Muscle layer of colon (tissue), 2 donors: ENCODE data around the gene C1QL4.
"Not testable (repeated sequence)": the region's sequence is repeated elsewhere in the genome, so short reads cannot be mapped to it uniquely, and the experiment has no call there.

Source experiments
- H3K27ac ChIP-seq: one replicate; pipeline ENCODE4 v1.7.0; 2013; ENCODE audit warnings: low read depth, mild to moderate bottlenecking, low read length, moderate library complexity
- H3K27me3 ChIP-seq, 2 donors: one replicate each; pipeline ENCODE4 v1.7.0; 2013; ENCODE audit warnings: low read length in 2 of 2, mild to moderate bottlenecking in 2 of 2; ENCODE audit not compliant: insufficient read depth in 2 of 2, control insufficient read depth in 1 of 2
- H3K36me3 ChIP-seq: one replicate; pipeline ENCODE4 v1.7.0; 2013; ENCODE audit warnings: mild to moderate bottlenecking, low read length; ENCODE audit not compliant: insufficient read depth
- H3K4me1 ChIP-seq: one replicate; pipeline ENCODE4 v1.7.0; 2013; ENCODE audit warnings: mild to moderate bottlenecking, low read length; ENCODE audit not compliant: insufficient read depth
- H3K4me3 ChIP-seq, 2 donors: one replicate each; pipeline ENCODE4 v1.7.0; 2013; ENCODE audit warnings: low read length in 2 of 2, low read depth in 1 of 2, mild to moderate bottlenecking in 1 of 2, moderate library complexity in 1 of 2
- H3K9ac ChIP-seq: one replicate; pipeline ENCODE4 v1.7.0; 2013; ENCODE audit warnings: low read length
- H3K9me3 ChIP-seq: one replicate; pipeline ENCODE4 v1.7.0; 2013; ENCODE audit warnings: mild to moderate bottlenecking, low read length
- donor health status: abdominal sarcoma.
- donor health status: Adenocarcinoma of cecum.

The C1QL4 gene

GRCh38 chr12:49336645-49337584 lies at the start of gene C1QL4:
Gene C1QL4, minus strand, starts transcription at chr12:49337188. Its CDS starts 711 bp downstream, at chr12:49336477.
- no peaks in the 10 kb centered on the region for H3K36me3 ChIP-seq
- H3K4me1 ChIP-seq, result peaks cover 4% of the 10 kb centered on the region
- H3K27ac ChIP-seq, result no peak within 1 kb of the TSS
- H3K27me3 ChIP-seq, result peaks cover 50 to 86% of the 10 kb centered on the region in 2 donors
- no peak within 1 kb of the TSS for H3K9ac ChIP-seq
- H3K4me3 ChIP-seq, result peak within 1 kb of the TSS; percentile 7 to 47
- H3K9me3 ChIP-seq, result no peaks in the 10 kb centered on the region

- H3K27me3 ChIP-seq, H3K4me1 ChIP-seq, H3K27ac ChIP-seq, H3K9ac ChIP-seq, H3K36me3 ChIP-seq, H3K9me3 ChIP-seq, H3K4me3 ChIP-seq: not testable (repeated sequence)
Observed at GRCh38 chr12:49380184-49380583, 43.2 kb upstream of the C1QL4 start.

- Histone ChIP-seq H3K9me3 (no peaks in the 10 kb centered on the region), H3K4me3 (no peak overlapping the region), H3K36me3 (no peaks in the 10 kb centered on the region), H3K4me1 (no peaks in the 10 kb centered on the region), H3K27ac (no peak overlapping the region), H3K9ac (no peak overlapping the region), H3K27me3 (no peaks in the 10 kb centered on the region)
Observed at GRCh38 chr12:49377386-49377785, 40.4 kb upstream of the C1QL4 start.

DNA sequence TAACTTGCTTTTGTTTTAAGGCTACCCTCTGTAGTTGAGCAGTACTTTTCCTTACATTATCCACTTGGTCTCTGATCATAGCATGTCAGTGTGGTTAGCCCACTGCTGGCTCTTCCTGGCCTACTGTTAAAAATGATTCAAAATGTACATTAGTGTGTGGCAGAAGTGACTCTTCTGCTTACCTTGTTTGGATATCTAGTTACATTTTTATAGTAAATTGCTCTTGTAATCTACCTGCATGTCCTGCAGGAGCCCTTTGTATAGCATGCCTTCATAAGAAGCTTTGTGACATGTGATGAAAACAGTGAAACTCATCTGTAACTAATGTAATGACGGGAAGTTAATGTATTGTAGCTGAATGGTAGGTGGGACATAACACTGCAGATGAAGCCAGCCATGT lies 38.4 kb upstream of the C1QL4 start:
- Histone ChIP-seq H3K27me3 (no peaks in the 10 kb centered on the region), H3K9me3 (no peaks in the 10 kb centered on the region), H3K4me1 (no peaks in the 10 kb centered on the region), H3K27ac (no peak overlapping the region), H3K36me3 (no peaks in the 10 kb centered on the region), H3K9ac (no peak overlapping the region), H3K4me3 (no peak overlapping the region)

- Histone ChIP-seq H3K27me3 (no peaks in the 10 kb centered on the region), H3K9ac (no peak overlapping the region), H3K27ac (no peak overlapping the region), H3K36me3 (no peaks in the 10 kb centered on the region), H3K4me3 (no peak overlapping the region), H3K4me1 (peaks cover 17% of the 10 kb centered on the region), H3K9me3 (no peaks in the 10 kb centered on the region)
Observed at GRCh38 chr12:49370539-49370938, 33.6 kb upstream of the C1QL4 start.

- H3K4me1 ChIP-seq, result peaks cover 17% of the 10 kb centered on the region
- H3K9me3 ChIP-seq, result no peaks in the 10 kb centered on the region
- H3K36me3 ChIP-seq, result no peaks in the 10 kb centered on the region
- no peak overlapping the region for H3K9ac ChIP-seq
- H3K27me3 ChIP-seq, result no peaks in the 10 kb centered on the region
- peak overlapping the region; percentile 52 for H3K27ac ChIP-seq
- H3K4me3 ChIP-seq, result no peak overlapping the region
Observed at GRCh38 chr12:49369411-49370145, 32.6 kb upstream of the C1QL4 start.

GRCh38 chr12:49368240-49368600 lies 31.2 kb upstream of the C1QL4 start:
- Histone ChIP-seq H3K27ac (peak overlapping the region; percentile 96), H3K9me3 (no peaks in the 10 kb centered on the region), H3K27me3 (no peaks in the 10 kb centered on the region), H3K4me1 (peaks cover 17% of the 10 kb centered on the region), H3K36me3 (no peaks in the 10 kb centered on the region), H3K9ac (peak overlapping the region; percentile 54), H3K4me3 (peak overlapping the region in 1 of 2 donors; percentile 74)

DNA sequence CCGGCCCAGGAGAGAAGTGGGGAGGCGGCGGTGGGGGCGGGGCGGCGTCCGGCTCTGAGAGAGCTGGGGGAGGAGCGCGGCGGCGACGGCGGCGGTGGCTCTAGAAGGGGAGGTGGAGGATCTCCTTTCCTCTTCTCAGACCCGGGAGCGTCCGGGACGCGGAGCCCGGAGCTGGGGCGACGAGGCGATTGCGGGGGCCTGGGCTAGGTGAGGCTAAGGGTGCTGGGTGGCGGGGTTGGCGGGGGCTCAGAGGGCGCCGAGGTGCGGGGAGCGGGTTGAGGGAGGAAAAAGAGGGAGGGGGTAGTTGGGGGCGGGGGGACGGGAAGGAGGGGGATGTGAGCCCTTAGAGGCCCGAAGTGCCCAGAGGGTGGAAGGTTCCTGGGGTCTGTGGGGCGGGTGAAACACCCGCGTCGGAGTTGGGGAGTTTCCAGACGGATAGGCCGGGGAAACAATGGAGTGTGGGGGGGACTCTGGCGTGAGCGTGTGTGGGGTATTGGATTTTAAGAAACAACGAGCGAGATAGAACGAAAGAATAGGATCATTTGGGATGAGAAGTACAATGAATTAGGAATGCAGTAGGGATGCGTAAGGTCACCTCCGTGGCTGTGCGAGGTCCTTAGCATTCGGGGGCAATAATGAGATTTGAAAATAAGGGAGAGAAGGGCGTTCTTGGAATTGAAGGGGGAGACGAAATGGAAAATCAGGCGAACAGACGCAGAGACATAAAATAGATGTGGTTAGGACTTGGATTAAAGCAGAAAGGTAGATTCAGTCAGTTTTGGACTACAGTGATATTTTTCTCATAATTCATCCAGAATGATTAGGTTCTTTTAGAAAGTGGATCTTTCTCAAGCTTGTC lies 30.6 kb upstream of the C1QL4 start, which contains the start of gene SPATS2:
Gene SPATS2, plus strand, starts transcription at position 82 of the 859 bp plus-strand sequence. CDS start 93,551 bp downstream, outside the sequence.
- Histone ChIP-seq H3K27ac (peak within 1 kb of the TSS; percentile 96), H3K9ac (peak within 1 kb of the TSS; percentile 66)

DNA sequence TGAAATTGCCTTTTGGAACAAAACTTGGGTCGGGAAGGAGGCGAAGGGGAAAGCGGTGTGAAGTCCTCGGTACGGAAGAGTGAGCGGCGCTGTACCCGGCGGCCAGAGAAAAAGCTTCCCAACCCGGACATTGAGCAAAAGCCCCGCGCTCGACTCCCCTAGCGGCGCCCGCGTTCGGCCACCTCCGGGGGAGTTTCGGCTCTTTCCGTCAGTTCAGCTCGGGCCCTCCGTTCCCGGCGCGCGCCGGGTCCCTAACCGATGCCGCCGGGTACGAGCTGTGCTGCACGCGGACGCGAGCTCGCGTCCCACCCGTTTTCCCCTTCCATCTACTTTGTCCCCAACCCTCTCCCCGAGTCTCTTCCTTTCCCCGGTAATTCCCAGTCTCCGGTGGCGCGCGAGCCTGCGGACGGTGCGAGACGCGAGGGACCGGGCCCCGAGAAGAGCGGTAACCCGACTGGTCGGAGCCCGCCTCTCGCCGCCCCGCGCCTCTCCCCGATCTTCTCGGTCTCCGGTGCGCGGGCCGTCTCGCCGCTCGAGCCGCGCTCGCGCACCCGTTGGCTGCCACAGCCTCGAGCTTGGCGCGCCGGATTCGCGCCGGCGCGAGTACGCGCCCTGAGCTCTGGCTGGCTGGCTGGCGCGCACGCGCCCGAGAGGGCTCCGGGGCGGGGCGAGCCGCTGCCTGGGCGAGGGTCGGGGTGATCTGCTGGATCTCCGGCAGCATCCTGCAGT lies 29.8 kb upstream of the C1QL4 start:
- peak overlapping the region; percentile 66 for H3K9ac ChIP-seq
- peaks cover 17% of the 10 kb centered on the region for H3K4me1 ChIP-seq
- peak overlapping the region; percentile 96 for H3K27ac ChIP-seq
- no peaks in the 10 kb centered on the region for H3K27me3 ChIP-seq
- H3K4me3 ChIP-seq, result peak overlapping the region; percentile 74 to 89
- H3K9me3 ChIP-seq, result no peaks in the 10 kb centered on the region
- H3K36me3 ChIP-seq, result no peaks in the 10 kb centered on the region

More for the DNA sequence above, 30.6 kb upstream of the C1QL4 start, which contains the start of gene SPATS2:
- H3K4me3 ChIP-seq, result peak within 1 kb of the TSS; percentile 74 to 89
- H3K27me3 ChIP-seq, result no peaks in the 10 kb centered on the region
- H3K36me3 ChIP-seq, result no peaks in the 10 kb centered on the region
- no peaks in the 10 kb centered on the region for H3K9me3 ChIP-seq
- H3K4me1 ChIP-seq, result peaks cover 17% of the 10 kb centered on the region

GRCh38 chr12:49366096-49366651 lies 29.2 kb upstream of the C1QL4 start:
- Histone ChIP-seq H3K27me3 (no peaks in the 10 kb centered on the region), H3K4me1 (peaks cover 17% of the 10 kb centered on the region), H3K9ac (peak overlapping the region; percentile 66), H3K36me3 (no peaks in the 10 kb centered on the region), H3K27ac (peak overlapping the region; percentile 96), H3K4me3 (peak overlapping the region; percentile 74 to 89), H3K9me3 (no peaks in the 10 kb centered on the region)
